Stromal cell of bone marrow (primary cell): ENCODE data around the gene TTC39A.

Source experiments
- DNase-seq: peaks from one replicate; pipeline ENCODE4 v3.0.0-alpha.2; 2012; ENCODE audit warnings: low read depth

Gene TTC39A

DNA sequence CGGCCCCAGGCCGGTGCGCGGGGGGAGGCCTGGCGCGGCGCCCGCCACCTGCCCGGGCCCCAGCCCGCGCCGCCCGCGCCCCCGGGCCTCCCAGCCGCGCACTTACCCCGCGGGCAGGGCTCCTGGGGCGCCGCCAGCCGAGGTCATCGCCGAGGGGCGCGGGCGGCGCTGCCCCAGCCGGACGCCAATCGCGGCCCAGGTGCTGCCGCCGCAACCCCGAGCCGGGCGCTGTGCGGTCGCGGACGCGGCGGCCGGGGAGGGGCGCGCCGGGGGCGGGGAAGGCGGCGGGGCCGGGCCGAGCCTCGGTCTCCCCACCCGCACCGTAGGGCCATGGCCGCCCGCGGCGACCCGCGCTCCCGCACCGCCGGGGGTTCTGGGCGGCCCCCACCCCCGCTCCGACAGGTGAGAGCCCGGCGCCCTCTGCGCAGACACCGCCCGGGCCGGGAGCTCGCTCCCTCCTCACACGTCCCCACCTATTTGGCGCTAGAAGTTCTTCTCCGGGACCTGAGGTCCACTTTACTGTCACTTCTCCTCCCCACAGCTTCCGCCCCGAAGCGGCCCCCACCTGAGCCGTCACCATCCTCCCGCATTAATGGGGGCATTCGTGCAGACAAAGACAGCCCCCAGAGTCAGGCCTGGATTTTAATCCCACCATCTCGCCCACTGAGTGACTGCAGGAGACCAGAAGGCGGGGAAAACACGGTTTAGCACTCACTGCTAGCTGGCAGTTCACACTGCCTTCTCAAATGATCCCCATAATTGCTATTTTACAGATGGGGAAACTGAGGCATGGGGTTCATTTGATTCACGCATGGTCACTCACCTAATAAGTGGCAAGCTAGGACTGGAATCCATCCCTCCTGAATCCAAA lies at the start of gene TTC39A:
TTC39A (minus strand) TSS at position 232 of the 871 bp plus-strand sequence; CDS start at position 147, 85 bp downstream.
- no peak for DNase-seq

DNA sequence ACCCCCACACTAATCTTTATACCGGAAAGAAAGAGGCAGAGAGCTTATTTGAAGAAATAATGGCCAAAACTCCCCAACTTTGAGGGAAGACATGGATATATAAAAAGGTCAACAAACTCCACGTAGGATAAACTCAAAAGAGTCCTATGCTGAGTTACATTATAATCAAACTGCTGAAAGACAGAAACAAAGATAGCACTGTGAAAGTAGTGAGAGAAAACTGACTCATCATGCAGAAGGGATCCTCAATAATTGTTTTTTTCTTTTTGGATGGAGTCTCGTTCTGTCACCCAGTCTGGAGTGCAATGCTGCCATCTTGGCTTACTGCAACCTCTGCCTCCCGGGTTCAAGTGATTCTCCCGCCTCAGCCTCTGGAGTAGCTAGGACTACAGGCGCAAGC lies 48.5 kb upstream of the TTC39A start:
- no peak for DNase-seq

DNA sequence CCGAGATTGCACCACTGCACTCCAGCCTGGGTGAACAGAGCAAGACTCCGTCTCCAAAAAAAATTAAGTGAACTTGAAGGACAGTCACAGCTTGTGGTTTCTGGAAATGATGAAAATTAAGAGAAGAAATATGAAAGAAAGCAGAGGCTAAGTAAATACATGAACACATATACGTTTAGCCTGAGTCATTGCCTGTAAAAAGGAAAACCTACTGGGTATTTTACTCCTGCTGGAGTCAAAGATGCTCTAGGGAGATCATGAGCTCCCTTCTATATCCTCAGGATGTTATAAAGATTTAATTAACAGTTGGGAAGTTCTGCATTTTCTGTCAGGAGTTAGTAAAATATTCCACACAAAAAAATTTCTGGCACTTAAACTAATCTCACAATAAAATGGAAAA lies 43.5 kb upstream of the TTC39A start:
- DNase-seq, result no peak

DNA sequence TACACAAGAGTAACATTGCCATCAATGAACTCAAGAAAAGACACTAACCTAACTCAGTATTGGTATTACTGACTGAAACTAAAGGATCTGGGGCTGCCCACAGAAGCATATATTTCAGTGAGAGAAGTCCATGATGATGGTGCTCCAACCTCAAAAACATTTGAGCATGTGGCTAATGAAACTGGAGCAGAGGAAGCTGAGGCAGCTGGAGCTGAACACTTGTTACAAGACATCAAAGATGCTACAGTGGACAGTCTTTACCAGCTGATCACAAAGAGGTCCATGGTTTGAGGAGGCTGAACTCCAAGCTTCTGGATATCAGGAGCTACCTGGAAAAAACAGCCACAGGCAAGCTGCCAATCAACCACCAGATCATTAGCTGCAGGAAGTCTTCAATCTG lies 42.2 kb upstream of the TTC39A start:
- no peak for DNase-seq

DNA sequence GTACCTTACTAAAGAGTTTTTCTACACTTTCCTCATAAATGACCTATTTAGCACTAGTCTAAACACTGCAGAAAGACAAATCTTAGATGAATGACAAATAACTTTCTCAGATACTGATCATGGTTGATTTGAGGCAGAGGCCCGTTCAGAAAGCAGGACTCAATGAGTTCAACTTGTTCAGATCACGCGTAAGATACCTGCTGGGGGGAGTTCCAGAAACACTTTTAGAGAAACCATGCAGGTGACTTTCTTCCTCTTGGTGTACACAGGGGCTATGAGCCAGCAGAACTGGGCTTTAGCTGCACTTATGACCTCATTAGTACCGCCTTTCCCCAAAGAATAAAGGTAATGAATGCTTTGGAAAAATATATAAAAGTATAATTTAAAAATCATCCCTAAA lies 38.8 kb upstream of the TTC39A start:
- no peak for DNase-seq

DNA sequence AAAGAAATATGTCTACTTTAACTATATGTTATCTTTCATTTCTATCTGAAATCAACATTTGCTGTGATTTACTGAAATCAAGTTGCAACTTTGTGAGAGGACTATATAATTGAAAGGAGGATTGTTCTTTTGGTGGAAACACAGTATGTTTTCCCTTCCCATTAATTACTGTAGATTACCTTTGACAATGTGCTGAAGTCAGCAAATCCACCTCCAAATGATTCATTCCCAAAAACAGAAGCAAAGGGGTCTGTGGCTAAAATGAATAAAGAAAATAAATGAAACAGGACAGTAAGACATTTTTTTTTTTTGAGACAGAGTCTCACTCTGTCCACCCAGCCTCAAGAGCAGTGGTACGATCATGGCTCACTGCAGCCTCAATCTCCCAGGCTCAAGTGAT lies 35.4 kb upstream of the TTC39A start:
- DNase-seq, result no peak

DNA sequence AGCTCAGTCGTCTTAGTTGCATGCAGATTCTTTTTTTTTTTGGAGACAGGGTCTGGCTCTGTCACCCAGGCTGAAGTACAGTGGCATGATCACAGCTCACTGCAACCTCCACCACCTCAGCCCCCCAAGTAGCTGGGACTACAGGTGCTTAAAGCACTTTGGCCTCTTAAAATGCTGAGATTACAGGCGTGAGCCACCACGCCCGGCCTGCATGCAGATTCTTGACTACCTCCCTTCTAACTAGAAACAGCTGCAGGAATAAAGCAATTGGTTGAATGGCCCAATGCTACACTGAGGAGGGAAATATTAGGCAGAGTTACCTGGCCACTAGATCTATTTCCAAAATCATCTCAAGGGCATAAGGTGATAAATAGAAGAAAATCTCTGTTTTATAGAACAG lies 29.5 kb upstream of the TTC39A start:
- no peak for DNase-seq

DNA sequence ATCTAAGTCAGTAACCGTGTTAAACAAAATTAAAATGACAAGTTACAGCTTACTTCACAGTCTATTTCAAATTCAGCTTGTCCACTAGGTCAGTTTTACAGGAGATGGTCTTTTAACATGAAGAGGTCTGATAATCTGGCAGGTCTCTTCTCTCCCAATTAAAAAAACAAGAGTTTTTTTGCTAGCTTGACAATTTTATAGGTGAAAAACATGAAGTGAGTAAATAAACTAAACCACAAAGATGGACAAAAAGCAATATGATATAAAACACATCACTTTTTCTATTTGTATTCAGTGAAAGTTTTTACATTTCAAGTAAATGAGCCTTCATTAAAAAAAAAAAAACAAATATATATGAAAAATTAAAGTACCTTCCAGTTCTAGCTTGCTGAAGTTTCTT lies 25.0 kb upstream of the TTC39A start:
- no peak for DNase-seq

DNA sequence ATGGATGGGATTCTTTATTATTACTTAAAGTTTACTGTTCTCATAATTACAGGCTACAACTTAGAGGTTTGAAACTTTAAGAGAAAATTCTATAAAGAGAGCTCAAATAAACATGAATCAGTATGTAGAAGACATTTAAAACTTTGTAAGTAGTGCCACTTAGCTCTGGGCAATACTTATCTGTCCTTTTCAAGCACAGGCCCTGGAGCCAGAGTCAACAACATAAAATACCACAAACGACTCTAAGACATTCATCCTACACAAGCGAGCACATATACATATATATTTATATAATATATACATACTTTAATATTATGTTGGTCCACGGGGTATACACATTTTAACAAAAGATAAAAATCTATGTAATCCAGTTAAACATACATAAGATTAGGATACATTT lies 24.1 kb upstream of the TTC39A start:
- no peak for DNase-seq

DNA sequence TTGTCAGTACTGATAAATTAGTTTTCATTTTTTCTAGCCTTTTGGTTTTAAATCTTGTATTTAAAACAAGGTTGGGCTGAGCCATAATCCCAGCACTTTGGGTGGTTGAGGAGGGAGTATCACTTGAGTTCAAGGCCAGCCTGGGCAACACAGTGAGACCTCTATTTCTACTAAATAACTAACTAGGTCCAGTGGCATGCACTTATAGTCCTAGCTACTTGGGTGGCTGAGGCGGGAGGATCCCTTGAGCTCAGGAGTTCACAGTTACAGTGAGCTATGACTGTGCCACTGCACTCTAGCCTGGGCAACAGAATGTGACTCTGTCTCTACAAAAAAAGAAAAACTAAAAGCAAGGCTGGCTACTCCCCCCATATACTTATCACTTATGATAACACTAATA lies 21.5 kb upstream of the TTC39A start:
- DNase-seq, result no peak

DNA sequence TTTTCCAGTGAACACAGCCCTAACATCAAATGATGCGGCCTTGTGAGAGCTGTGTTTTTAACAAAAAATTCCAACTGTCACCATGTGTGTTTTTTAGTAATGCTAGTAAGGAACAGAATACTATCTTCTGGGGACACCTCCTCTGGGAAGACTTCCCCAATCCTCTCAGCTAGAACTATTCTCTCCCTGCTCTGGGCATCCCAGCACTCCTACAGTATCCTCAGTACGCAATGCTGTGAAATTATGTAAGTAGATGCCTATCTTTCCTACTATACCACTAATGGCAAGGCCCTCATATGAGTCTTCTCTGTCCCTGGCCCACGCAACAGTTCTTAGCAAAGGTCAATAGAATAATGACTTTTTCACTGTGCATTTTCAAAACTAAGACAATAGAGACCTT lies 19.5 kb upstream of the TTC39A start:
- DNase-seq, result no peak

DNA sequence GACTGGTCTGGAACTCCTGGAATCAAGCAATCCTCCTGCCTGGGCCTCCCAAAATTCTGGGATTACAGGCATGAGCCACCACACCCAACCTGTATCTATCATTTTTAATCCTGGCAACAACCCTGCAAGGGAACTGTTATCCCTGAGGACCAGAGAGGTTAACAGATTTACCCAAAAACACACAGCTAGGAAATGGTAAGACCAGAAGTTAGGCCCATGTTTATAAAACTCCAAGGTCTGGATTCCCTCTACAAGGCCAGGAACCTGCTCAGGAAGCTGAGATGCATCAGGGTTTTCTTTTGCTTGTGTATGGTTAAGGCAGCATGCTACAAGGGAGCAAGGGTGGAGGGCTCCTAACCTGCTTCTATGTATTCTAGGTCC lies 17.8 kb upstream of the TTC39A start:
- DNase-seq, result no peak

DNA sequence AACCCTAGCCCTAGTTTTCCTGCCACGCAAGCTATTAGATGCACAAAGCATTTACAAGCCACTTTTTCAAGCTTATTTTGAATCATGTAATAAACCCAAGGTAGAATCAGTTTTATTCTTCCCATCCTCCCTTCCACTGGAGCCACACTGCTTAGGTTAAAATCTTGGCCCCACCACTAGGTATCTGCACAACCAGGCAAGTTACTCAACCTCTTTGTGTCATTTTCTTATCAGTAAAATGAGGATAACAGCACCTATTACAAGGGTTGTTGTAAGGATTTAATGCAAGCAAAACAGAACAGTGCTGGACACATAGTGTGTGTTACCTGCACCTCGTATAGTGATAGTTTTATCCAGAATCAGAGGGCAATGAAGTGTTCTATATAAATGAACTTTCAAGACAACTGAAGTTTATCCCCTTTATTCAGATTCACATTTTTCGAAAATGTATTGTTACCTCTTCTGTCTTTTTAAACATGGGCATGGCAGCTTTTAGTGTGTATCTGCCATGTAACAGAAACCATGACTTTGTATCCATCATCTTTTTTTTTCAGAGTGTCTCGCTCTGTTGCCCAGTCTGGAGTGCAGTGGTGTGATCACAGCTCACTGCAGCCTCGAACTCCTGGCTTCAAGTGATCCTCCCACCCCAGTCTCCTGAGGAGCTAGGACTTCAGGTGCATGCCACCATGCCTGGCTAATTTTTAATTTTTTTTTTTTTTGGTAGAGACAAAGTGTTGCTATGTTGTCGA lies 17.2 kb upstream of the TTC39A start:
- no peak for DNase-seq

DNA sequence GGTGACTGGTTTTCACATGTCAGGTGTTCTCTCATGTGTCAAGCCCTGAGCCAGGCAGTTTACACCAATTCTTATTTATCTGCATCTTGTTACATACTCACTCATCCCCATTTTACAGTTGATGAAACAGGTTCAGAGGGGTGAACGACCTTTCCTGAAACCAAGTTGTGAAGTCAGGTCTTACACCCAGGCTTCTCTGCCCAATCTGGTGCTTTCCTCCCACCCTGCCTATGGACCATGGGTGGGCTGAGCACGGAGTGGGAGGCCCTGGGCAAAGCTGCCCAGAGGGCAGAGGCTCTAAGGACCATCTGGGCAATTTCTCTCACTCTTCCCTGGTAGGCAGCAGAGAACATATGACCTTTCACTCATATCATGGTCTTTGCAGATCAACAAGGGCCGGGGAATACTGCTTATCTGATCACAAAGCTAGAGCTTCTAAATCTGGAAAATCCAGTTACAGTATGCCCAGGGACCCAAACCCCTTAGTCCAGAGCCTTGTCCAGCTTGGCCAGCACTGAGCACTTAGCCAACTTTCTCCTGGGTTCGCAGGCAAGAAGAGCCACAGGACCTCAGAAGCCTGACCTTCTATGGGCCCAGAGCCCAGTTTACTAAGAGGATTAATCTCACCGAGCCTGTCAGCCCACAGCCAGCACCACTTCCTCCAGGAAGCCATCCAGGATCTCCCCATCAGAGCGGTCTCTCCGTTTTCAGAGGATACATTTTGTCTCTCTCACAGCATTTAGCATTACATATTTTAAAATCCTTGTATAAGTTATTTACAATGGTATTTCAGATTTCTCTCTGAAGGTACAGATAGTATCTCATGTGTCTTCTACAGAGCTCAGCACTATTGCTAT lies 16.0 kb upstream of the TTC39A start:
- DNase-seq, result no peak

DNA sequence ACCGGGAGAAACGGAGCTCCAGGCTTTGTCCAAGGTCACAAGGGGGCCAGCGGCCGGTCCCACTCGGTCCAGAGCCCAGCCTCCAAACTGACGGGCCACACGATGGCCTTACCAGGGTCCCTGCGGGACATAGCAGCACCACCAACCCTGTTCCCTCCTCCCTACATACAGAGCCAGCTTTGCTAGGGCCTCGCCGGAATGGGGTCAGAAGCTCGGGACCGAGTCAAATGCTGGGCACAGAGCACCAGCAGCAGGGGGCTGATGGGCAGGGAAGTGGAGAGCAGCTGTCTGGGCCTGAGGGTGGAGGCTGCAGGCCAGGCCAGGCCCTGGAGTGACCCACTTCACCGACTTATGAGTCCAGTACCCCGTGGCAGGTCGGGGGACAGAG lies 14.9 kb upstream of the TTC39A start:
- DNase-seq, result no peak

DNA sequence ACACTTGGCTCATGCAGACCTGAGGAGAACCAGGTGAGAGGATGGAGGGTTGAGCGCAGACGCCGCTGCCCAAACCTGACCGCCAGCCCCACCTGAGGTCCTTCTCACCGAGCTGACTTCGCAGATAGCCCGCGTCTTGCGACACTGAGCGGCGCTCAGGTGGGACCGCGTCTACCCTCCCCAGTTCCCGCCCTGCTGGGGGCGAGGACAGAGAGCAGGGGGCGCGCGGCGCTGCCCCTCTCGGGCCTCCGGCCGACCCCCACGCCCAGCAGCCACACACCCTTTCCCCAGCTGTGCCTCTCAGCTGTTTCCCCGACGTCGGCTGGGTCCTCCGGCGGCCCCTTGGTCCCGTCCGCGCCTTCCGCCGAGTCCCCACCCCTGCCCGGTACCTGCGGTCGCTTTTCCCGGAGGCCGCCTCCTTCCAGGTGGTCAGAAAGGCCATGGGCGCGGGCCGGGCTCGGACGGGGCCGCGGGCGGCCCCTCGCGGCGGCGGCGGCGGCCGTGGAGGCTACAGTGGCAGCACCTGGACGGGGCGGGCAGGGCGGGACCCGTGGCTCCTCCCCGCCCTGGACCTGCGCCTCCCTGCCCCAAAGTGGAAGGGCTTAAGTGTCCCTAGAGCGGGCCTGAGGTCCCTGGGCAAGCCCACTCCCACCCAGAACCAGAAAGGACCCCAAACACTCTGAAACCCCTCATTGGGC lies 14.4 kb upstream of the TTC39A start:
- DNase-seq, result no peak

DNA sequence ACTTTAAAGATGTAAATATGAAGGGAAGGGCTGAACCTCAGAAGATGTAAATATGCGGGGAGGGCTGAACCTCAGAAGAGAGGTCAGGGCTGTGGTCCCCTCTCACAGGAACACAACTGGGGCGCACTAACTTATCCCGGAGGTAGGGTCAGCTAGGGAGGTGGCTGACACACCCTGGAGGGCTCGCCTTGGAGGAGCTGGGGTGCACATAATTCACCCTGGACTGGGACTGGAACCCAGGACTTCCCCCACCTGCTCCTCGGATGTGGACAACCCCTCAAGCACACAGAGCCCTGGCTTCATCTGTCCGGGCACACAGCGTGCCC lies 13.9 kb upstream of the TTC39A start:
- no peak for DNase-seq

DNA sequence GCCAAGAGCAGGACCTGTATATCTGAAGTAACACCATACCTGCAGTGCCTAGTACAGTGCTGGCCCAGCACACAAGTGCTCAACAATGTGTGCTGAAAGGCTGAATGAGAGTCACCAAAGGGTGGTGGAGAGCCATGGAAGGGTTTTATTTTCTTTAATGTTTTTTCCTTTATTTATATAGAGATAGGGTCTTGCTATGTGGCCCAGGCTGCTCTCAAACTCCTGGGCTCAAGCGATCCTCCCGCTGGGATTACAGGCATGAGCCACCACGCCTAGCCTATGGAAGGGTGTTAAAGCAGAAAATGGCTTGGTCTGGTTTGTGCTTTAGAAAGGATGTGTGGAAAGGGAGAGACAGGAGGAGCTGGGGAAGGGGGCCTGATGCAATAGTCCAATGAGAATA lies 13.3 kb upstream of the TTC39A start:
- no peak for DNase-seq

DNA sequence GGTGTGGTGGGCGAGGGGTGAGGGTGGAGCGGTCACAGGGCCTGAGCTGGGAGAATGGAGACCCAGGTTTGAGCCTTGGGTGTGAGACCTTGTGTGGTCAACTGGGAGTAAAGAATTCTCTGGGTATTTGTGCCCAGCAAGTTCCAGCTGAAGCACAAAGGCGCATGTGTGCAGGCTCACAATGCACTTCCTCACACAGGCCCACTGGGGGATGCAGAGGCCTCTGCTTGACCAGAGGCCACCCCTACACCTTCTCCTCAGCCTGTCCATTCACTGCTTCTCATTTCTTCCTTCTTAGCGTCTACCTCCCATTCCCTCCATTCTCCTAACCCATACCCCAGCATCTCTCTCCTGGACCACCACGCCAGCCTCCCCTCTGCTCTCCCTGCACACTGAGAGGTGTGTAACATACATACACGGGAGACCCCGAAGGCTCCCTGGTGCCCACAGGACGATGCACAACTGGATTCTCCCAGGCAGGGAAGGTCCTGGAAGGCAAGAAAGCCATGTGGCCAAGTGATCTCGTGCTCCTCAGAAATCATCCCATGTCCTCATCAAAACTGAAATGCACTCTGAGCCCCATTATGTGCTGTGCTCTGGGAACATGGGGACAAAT lies 12.3 kb upstream of the TTC39A start:
- DNase-seq, result no peak

DNA sequence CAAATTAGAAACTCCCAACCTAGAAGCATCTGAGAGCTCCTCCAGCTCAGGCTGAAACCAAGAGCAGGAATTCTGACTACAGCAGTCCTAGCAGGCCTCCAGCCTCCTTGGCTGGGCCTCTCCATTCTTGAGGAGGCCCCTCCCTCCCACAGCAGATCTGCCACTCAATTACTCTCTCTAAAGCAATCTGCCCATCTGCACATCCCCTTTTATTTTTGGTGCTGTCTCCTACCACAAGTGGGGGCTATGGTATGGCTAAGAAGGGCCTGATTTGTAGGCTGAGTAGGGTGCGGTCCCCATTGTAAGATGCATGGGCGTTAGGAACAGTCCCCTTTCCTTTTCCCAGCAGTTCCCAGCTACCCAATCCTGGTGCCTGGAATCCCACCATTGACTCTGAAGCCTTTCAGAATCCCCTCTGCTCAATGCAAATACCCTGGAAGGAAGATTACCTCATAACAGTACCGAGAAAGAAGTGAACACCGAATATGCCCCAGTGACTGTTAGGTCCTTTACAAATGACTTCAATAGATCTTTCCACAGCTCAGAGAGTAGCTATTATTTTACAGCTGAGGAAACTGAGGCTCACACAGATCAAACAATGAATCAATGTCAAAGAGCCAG lies 11.6 kb upstream of the TTC39A start:
- no peak for DNase-seq

DNA sequence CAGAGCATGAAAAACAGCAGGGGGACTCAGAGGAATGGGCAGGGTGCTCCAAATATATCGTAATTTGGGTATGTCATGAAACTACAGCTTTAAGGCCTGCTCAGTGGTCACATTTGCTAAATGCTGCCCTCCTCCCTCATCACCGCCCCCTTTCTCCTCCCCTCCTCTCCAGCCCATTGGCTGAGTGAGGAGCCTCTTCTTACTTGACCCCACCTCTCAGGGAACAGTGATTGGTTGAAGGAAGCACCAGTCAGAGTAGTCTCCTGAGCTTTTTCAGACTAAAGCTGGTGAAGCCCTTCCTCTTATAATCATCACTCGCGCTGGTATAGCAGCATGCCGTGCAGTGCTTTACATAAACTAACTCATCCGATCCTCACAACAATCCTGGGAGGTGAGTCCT lies 10.0 kb upstream of the TTC39A start:
- no peak for DNase-seq
